ENCODE results near the gene FAM149B1. TPM values are rescaled to one million over a fixed set of nuclear protein-coding genes. Genes with fewer than 3 reads are reported as not detected.
"Not testable (repeated sequence)": the region's sequence is repeated elsewhere in the genome, so short reads cannot be mapped to it uniquely, and the experiment has no call there.

The FAM149B1 gene
- 10 to 100 TPM; 18.7 to 21.2 TPM for total RNA-seq
- long read RNA-seq, donor 1, full-length matches to known transcripts = 1 of 2 reads
- long read RNA-seq, donor 1, partial matches to known transcripts = 1 of 2 reads
- long read RNA-seq, donor 1, other reads (novel, unspliced or antisense) = 0 of 2 reads
- long read RNA-seq, donor 2, partial matches to known transcripts = 2 of 3 reads
- long read RNA-seq, donor 2, other reads (novel, unspliced or antisense) = 1 of 3 reads

- DNase-seq (ENCODE audit: low spot score) = peak; percentile 98
- intact Hi-C loops (cut with DNase I) = no loop called here
These were observed at the start of gene FAM149B1, which contains the start of gene ECD for GRCh38 chr10:73167783-73168464. TSS of gene FAM149B1 (plus strand) at chr10:73168119. CDS start at chr10:73168340, 221 bp downstream. TSS of gene ECD (minus strand) at chr10:73168008. CDS start at chr10:73163937, 4,071 bp downstream.

GRCh38 chr10:73119457-73119856 lies 48.5 kb upstream of the FAM149B1 start:
- intact Hi-C loops (cut with DNase I) = no loop called here
- no peak for DNase-seq (ENCODE audit: low spot score)

- no peak for DNase-seq (ENCODE audit: low spot score)
- intact Hi-C loops (cut with DNase I) = loop anchor here in 1 of 2 donors (5.0 kb wide), 1 partner anchor 303 kb away; no protein-coding TSS in a partner anchor
These were observed 48.0 kb upstream of the FAM149B1 start for GRCh38 chr10:73119952-73120351.

- DNase-seq (ENCODE audit: low spot score) = no peak
- intact Hi-C loops (cut with DNase I) = no loop called here
These were observed 41.6 kb upstream of the FAM149B1 start for GRCh38 chr10:73126343-73126742.

GRCh38 chr10:73131301-73131700 lies 36.6 kb upstream of the FAM149B1 start:
- no peak for DNase-seq (ENCODE audit: low spot score)
- intact Hi-C loops (cut with DNase I) = no loop called here

GRCh38 chr10:73131913-73132686 lies 35.8 kb upstream of the FAM149B1 start:
- intact Hi-C loops (cut with DNase I) = no loop called here
- no peak for DNase-seq (ENCODE audit: low spot score)

- intact Hi-C loops (cut with DNase I) = no loop called here
- no peak for DNase-seq (ENCODE audit: low spot score)
These were observed 33.2 kb upstream of the FAM149B1 start for GRCh38 chr10:73134727-73135126.

- intact Hi-C loops (cut with DNase I) = no loop called here
- DNase-seq (ENCODE audit: low spot score) = no peak
These were observed 31.3 kb upstream of the FAM149B1 start for GRCh38 chr10:73136627-73137026.

GRCh38 chr10:73139251-73139650 lies 28.7 kb upstream of the FAM149B1 start:
- intact Hi-C loops (cut with DNase I) = no loop called here
- DNase-seq (ENCODE audit: low spot score) = no peak

- DNase-seq (ENCODE audit: low spot score) = no peak
- intact Hi-C loops (cut with DNase I) = no loop called here
These were observed 26.3 kb upstream of the FAM149B1 start for GRCh38 chr10:73141603-73142002.

- DNase-seq (ENCODE audit: low spot score) = not testable (repeated sequence)
- intact Hi-C loops (cut with DNase I) = loop anchor here in 1 of 2 donors (10.0 kb wide), 1 partner anchor 56 kb away; the partner anchor contains the start of gene P4HA1
These were observed 17.1 kb upstream of the FAM149B1 start for GRCh38 chr10:73150633-73151413.

- DNase-seq (ENCODE audit: low spot score) = no peak
- intact Hi-C loops (cut with DNase I) = loop anchor here in 1 of 2 donors (10.0 kb wide), 1 partner anchor 57 kb away; the partner anchor contains the start of gene P4HA1
These were observed 15.9 kb upstream of the FAM149B1 start for GRCh38 chr10:73152009-73152408.

GRCh38 chr10:73156054-73156453 lies 11.9 kb upstream of the FAM149B1 start:
- intact Hi-C loops (cut with DNase I) = loop anchor here in 1 of 2 donors (10.0 kb wide), 1 partner anchor 61 kb away; the partner anchor contains the start of gene P4HA1

GRCh38 chr10:73159038-73159648 lies 8.8 kb upstream of the FAM149B1 start:
- no peak for DNase-seq (ENCODE audit: low spot score)
- intact Hi-C loops (cut with DNase I) = loop anchor here in 1 of 2 donors (10.0 kb wide), 1 partner anchor 64 kb away; the partner anchor contains the start of gene P4HA1

More at GRCh38 chr10:73156054-73156453, 11.9 kb upstream of the FAM149B1 start:
- DNase-seq (ENCODE audit: low spot score) = no peak

- intact Hi-C loops (cut with DNase I) = no loop called here
- no peak for DNase-seq (ENCODE audit: low spot score)
These were observed 6.8 kb upstream of the FAM149B1 start for GRCh38 chr10:73161079-73161478.

- intact Hi-C loops (cut with DNase I) = no loop called here
- no peak for DNase-seq (ENCODE audit: low spot score)
These were observed 6.3 kb upstream of the FAM149B1 start for GRCh38 chr10:73161662-73162061.

GRCh38 chr10:73163096-73163495 lies 4.8 kb upstream of the FAM149B1 start:
- intact Hi-C loops (cut with DNase I) = no loop called here
- DNase-seq (ENCODE audit: low spot score) = no peak

GRCh38 chr10:73166972-73167371 lies 947 bp upstream of the FAM149B1 start:
- no peak for DNase-seq (ENCODE audit: low spot score)
- intact Hi-C loops (cut with DNase I) = no loop called here

GRCh38 chr10:73167458-73167782 lies 499 bp upstream of the FAM149B1 start:
- intact Hi-C loops (cut with DNase I) = no loop called here
- no peak for DNase-seq (ENCODE audit: low spot score)

Data from posterior vena cava (tissue), 2 donors.